D721Med (cell line): Measurements from ENCODE around the gene UBAC2.

ENCODE experiments used
- DNase-seq: peaks from one replicate; pipeline ENCODE4 v3.0.0; 2011; ENCODE audit warnings: low spot score; ENCODE audit not compliant: insufficient read length
- FAIRE-seq: peaks from 2 replicates; lab custom pipeline; 2011; peaks lifted over from hg19 to GRCh38; lab: Jason Lieb, UNC
- TF ChIP-seq, protein P1 (sequence below): IDR thresholded peaks from 2 replicates; pipeline ENCODE4 v1.5.1; 2012; ENCODE audit warnings: mild to moderate bottlenecking, control low read depth; ENCODE audit not compliant: insufficient read depth; ENCODE audit errors: missing control alignments

Gene UBAC2

DNA sequence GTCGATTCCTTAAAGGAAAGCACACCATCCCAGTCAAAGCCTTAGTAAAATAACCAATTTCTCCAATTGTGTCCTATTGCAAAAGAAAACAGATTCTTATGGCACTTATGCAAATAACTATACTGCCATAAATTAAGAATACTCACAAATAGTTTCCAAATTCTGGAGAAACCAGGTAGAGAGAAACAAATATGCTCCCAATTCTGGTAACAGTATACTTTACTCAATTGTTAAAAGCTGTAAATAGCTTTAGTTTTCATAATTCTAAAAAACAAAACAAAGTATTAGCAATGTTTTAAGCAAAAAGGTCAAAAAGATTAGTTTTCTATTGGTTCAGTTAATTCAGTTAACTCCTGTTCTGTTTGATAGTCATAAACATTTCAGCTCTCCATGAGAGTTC is 18.2 kb upstream of the UBAC2 start:
- no peak for FAIRE-seq

DNA sequence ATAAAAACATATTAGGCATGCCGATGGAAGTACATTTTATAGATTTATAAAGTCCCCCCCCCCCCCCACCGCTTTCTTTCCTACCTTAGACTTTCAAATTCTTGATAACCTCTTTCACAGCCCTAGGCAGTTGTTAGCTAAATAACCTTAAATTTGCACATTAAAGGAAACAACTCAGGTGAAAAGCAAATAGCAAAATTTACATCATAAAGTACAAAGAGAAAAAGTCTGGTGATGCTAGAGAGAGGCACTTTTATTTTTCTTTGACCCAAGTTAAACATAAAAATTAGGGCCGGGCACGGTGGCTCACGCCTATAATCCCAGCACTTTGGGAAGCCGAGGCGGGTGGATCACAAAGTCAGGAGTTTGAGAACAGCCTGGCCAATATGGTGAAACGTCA is 15.0 kb upstream of the UBAC2 start:
- FAIRE-seq (no peak), DNase-seq (no peak)
- TF ChIP-seq, protein P1, sequence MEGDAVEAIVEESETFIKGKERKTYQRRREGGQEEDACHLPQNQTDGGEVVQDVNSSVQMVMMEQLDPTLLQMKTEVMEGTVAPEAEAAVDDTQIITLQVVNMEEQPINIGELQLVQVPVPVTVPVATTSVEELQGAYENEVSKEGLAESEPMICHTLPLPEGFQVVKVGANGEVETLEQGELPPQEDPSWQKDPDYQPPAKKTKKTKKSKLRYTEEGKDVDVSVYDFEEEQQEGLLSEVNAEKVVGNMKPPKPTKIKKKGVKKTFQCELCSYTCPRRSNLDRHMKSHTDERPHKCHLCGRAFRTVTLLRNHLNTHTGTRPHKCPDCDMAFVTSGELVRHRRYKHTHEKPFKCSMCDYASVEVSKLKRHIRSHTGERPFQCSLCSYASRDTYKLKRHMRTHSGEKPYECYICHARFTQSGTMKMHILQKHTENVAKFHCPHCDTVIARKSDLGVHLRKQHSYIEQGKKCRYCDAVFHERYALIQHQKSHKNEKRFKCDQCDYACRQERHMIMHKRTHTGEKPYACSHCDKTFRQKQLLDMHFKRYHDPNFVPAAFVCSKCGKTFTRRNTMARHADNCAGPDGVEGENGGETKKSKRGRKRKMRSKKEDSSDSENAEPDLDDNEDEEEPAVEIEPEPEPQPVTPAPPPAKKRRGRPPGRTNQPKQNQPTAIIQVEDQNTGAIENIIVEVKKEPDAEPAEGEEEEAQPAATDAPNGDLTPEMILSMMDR: no peak

More for the DNA sequence above, 18.2 kb upstream of the UBAC2 start:
- TF ChIP-seq, protein P1: no peak
- no peak for DNase-seq

DNA sequence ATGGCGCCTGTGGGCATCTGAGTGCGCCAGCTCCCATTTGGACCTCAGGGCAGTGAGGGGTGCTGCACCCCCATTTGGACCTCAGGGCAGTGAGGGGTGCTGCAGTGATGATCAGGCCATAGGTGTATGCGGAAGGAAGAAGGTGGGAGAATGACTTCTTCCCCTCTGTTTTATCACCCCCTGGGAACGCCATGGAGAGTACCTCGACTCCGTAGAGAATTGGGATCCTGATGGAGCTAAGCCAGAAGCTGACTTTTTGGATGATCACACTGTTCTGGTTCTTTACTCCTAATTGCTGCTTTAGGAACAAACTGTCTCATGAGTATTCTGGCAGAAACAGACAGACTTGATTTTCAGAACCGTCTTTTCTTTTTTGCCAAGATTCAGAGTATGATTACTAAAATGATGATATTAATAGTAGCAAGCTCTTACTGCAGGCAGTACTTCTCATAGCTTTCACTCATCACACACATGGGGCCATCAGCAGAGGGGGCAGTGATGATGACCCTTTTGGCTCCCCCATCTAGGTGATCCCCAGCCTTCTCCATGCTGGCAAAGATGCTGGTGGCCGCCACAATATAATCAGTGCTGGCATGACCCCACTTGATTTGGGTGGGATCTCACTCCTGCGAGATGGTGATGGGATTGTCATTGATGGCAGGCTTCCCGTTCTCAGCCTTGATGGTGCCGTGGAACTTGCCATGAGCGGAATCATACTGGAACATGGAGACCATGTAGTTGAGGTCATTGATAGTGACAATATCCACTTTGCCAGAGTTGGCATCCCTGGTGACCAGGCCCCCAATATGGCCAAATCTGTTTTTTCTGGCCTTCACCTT is 10.3 kb upstream of the UBAC2 start:
- FAIRE-seq (no peak), DNase-seq (no peak)
- TF ChIP-seq, protein P1: no peak

DNA sequence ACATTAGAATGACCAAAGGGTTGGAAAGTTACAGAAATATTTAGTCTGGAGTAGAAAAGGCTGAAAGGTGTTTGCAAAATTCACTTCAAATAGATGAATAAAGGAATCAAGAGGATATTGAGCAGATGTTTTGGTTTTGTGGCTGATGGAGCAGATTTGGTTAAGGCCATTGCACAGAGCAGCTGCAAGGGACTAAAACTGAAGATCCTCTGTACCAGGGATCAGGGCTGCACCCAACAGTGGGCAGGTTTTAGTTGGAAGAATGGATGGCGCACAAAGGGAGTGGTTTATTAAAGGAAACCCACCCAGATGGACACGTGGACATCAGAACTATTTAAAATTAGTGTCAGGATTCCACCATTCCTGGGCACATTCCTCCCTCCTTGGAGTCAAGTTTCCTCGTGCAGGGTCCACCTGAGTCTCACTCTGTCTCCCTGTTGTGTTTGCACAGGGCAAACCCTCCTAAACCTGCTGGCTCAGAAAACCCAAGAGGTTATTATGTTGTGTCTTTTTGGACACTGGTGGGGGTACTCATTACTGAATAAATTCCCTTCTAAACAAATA is 9.2 kb upstream of the UBAC2 start:
- FAIRE-seq (no peak), DNase-seq (no peak)
- TF ChIP-seq, protein P1: no peak

DNA sequence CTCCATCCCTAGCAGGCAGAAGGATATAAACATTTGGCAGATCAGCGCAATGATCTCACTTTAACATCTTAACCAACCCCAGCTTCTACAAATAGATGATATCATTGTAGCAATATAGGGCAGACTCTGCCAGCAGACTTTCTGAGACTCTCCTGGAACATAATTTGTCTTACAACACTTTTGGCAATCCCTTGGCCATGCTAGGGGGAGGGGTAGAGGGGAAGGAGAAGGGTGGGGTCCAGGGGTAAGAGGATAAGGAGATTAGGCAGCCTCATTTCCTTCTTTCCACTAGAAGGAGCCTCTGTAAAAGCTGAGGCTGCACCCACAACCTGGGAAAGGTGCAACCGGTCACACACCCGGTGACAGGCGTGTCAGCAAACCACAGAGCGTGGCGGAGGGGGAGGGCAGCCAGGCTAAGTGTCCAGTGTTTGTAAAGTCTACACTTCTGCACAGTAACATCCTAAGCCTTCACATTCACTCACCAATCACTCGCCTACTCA is 8.7 kb upstream of the UBAC2 start:
- FAIRE-seq: no peak
- no peak for DNase-seq
- TF ChIP-seq, protein P1: no peak

DNA sequence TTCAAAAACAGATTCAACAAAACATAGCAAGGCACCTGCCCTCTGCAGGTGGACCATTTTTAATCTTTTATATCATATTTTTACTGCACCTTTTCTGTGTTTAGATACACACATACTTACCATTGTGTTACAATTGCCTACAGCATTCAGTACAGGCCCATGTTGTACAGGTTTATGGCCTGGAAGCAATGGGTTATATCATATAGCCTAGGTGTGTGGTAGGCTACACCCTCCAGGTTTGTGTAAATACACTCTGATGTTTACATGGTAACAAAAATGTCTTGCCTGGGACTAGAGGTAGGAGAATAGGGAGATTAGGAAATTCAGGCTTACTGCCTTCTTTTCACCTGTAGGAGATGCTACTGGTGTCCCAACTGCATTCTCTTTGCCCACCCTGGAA is 8.2 kb upstream of the UBAC2 start:
- FAIRE-seq: no peak
- TF ChIP-seq, protein P1: no peak
- DNase-seq: no peak

DNA sequence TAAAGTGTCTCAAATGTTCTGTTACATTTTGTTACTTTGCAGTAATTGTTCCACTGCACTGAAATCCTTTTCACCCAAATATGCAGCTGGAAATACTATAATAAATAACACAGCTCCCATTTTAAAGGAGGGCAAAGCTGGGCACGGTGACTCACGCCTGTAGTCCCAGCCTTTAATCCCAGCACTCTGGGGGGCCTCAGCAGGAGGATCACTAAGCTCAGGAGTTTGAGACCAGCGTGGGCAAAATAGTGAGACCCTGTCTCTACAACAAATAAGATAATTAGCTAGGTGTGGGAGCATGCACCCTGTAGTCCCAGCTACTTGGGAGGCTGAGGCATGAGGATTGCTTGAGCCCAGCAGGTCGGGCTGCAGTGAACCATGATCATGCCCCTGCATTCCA is 7.5 kb upstream of the UBAC2 start:
- FAIRE-seq: no peak
- TF ChIP-seq, protein P1: no peak
- DNase-seq: no peak
